Thyroid gland (tissue), 4 donors: ENCODE results near the gene TMEM202.

ENCODE experiments used
- POLR2A ChIP-seq, 2 donors: fragments of 450-650 bp; IDR thresholded peaks; one replicate each; pipeline ENCODE4 v1.6.1; 2017; ENCODE audit warnings: antibody characterized with exemption in 2 of 2, mild to moderate bottlenecking in 2 of 2, moderate library complexity in 1 of 2
- TF ChIP-seq, protein P1 (sequence below), 6 experiments: fragments of 200-600 bp in 3 of 6; fragments of 450-650 bp in 3 of 6; sonication (generic) in 3 of 6; IDR thresholded peaks; one replicate each; pipeline ENCODE4 v1.5.1; 2016 to 2019; ENCODE audit warnings: antibody characterized with exemption in 6 of 6, mild to moderate bottlenecking in 2 of 6, inconsistent platforms in 1 of 6, moderate library complexity in 1 of 6

- TF ChIP-seq, protein P1, sequence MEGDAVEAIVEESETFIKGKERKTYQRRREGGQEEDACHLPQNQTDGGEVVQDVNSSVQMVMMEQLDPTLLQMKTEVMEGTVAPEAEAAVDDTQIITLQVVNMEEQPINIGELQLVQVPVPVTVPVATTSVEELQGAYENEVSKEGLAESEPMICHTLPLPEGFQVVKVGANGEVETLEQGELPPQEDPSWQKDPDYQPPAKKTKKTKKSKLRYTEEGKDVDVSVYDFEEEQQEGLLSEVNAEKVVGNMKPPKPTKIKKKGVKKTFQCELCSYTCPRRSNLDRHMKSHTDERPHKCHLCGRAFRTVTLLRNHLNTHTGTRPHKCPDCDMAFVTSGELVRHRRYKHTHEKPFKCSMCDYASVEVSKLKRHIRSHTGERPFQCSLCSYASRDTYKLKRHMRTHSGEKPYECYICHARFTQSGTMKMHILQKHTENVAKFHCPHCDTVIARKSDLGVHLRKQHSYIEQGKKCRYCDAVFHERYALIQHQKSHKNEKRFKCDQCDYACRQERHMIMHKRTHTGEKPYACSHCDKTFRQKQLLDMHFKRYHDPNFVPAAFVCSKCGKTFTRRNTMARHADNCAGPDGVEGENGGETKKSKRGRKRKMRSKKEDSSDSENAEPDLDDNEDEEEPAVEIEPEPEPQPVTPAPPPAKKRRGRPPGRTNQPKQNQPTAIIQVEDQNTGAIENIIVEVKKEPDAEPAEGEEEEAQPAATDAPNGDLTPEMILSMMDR (IDR thresholded peaks at IDR 0.05), result no peak
- no peak for TF ChIP-seq POLR2A (IDR thresholded peaks at IDR 0.05)
Observed at GRCh38 chr15:72375501-72375845, 22.6 kb upstream of the TMEM202 start.
